HEK293 (cell line): ENCODE results near the gene GARIN5A.

Experiments
- CTCF ChIA-PET: fragments of 350-600 bp; formaldehyde crosslinking; extraction: SDS; loops from one replicate; lab custom pipeline; 2021; ENCODE audit warnings: antibody characterized with exemption; lab: Yijun Ruan, JAX
- POLR2A ChIA-PET: fragments of 300-600 bp; formaldehyde crosslinking; extraction: SDS; loops from one replicate; lab custom pipeline; 2020; ENCODE audit warnings: antibody characterized with exemption, inconsistent platforms; lab: Yijun Ruan, JAX
- H3K27ac ChIP-seq: fragments of 200-500 bp; sonication (Bioruptor generic); 2 replicates; pipeline ENCODE4 v1.5.1; 2014; ENCODE audit warnings: low read depth, low read length, control low read depth, inconsistent platforms; ENCODE audit errors: extremely low read depth
- H3K36me3 ChIP-seq, 2 experiments: fragments of 200-500 bp in 1 of 2; sonication (Bioruptor generic) in 1 of 2; 1 replicate in 1 of 2; 2 replicates in 1 of 2; pipeline ENCODE4 v1.5.1; 2014 to 2017; ENCODE audit warnings: inconsistent platforms in 2 of 2, low read length in 2 of 2; ENCODE audit not compliant: control insufficient read depth in 2 of 2, insufficient read depth in 1 of 2
- H3K4me1 ChIP-seq: fragments of 200-500 bp; sonication (Bioruptor generic); 2 replicates; pipeline ENCODE4 v1.5.1; 2014; ENCODE audit warnings: mild to moderate bottlenecking, low read length, inconsistent platforms; ENCODE audit not compliant: control insufficient read depth, insufficient read depth
- H3K4me3 ChIP-seq: 2 replicates; pipeline ENCODE4 v1.5.1; 2011; ENCODE audit warnings: low read depth, mild to moderate bottlenecking, control low read depth, low read length, moderate library complexity
- H3K9me3 ChIP-seq: fragments of 200-500 bp; sonication (Bioruptor generic); 2 replicates; pipeline ENCODE4 v1.5.1; 2014; ENCODE audit warnings: low read depth, low read length, inconsistent platforms; ENCODE audit not compliant: control insufficient read depth, insufficient read depth
- GLI4 ChIP-seq: fragments of 450-650 bp; formaldehyde crosslinking; IDR thresholded peaks from 2 replicates; pipeline ENCODE4 v1.5.1; 2016; ENCODE audit warnings: missing biosample characterization, missing genetic modification characterization
- KLF7 ChIP-seq: fragments of 450-650 bp; formaldehyde crosslinking; IDR thresholded peaks from 2 replicates; pipeline ENCODE4 v1.5.1; 2016; ENCODE audit warnings: missing biosample characterization, missing genetic modification characterization, borderline replicate concordance
- KLF9 ChIP-seq: fragments of 450-650 bp; formaldehyde crosslinking; IDR thresholded peaks from 2 replicates; pipeline ENCODE4 v1.5.1; 2016; ENCODE audit warnings: missing biosample characterization, missing genetic modification characterization, low read depth
- ZEB2 ChIP-seq: fragments of 450-650 bp; formaldehyde crosslinking; IDR thresholded peaks from 2 replicates; pipeline ENCODE4 v1.5.1; 2016; ENCODE audit warnings: missing biosample characterization, missing genetic modification characterization
- ZNF174 ChIP-seq: fragments of 450-650 bp; formaldehyde crosslinking; IDR thresholded peaks from 2 replicates; pipeline ENCODE4 v1.5.0; 2017; ENCODE audit warnings: missing biosample characterization, mild to moderate bottlenecking, missing genetic modification characterization
- ZNF2 ChIP-seq: fragments of 450-650 bp; formaldehyde crosslinking; IDR thresholded peaks from 2 replicates; pipeline ENCODE4 v1.5.1; 2016; ENCODE audit warnings: missing biosample characterization, missing genetic modification characterization
- ZNF223 ChIP-seq: fragments of 450-650 bp; formaldehyde crosslinking; IDR thresholded peaks from 2 replicates; pipeline ENCODE4 v1.5.1; 2016; ENCODE audit warnings: missing biosample characterization, missing genetic modification characterization
- ZNF394 ChIP-seq: fragments of 450-650 bp; formaldehyde crosslinking; IDR thresholded peaks from 2 replicates; pipeline ENCODE4 v1.5.1; 2016; ENCODE audit warnings: missing biosample characterization, missing genetic modification characterization, mild to moderate bottlenecking, moderate library complexity, borderline replicate concordance
- ZNF449 ChIP-seq: fragments of 450-650 bp; formaldehyde crosslinking; IDR thresholded peaks from 2 replicates; pipeline ENCODE4 v1.5.1; 2017; ENCODE audit warnings: missing biosample characterization, mild to moderate bottlenecking, missing genetic modification characterization, moderate library complexity
- ZSCAN16 ChIP-seq: fragments of 450-650 bp; formaldehyde crosslinking; IDR thresholded peaks from 2 replicates; pipeline ENCODE4 v1.5.1; 2016; ENCODE audit warnings: missing biosample characterization, missing genetic modification characterization
- TF ChIP-seq, protein P1 (sequence below): fragments of 450-650 bp; formaldehyde crosslinking; IDR thresholded peaks from 2 replicates; pipeline ENCODE4 v1.5.1; 2016; ENCODE audit warnings: missing biosample characterization, missing genetic modification characterization
- TF ChIP-seq, protein P2 (sequence below): fragments of 450-650 bp; formaldehyde crosslinking; IDR thresholded peaks from 2 replicates; pipeline ENCODE4 v1.5.1; 2016; ENCODE audit warnings: missing biosample characterization, missing genetic modification characterization
- TF ChIP-seq, protein P3 (sequence below): sonication (generic); formaldehyde crosslinking; IDR thresholded peaks from 2 replicates; pipeline ENCODE4 v1.8.1; 2022; ENCODE audit warnings: mild to moderate bottlenecking, moderate library complexity, missing genetic modification reagents
- TF ChIP-seq, protein P4 (sequence below): fragments of 450-650 bp; formaldehyde crosslinking; IDR thresholded peaks from 2 replicates; pipeline ENCODE4 v1.5.1; 2016; ENCODE audit warnings: missing biosample characterization, missing genetic modification characterization, low read depth
- TF ChIP-seq, protein P5 (sequence below): fragments of 450-650 bp; formaldehyde crosslinking; IDR thresholded peaks from 2 replicates; pipeline ENCODE4 v1.5.1; 2016; ENCODE audit warnings: missing biosample characterization, missing genetic modification characterization

Gene GARIN5A

DNA sequence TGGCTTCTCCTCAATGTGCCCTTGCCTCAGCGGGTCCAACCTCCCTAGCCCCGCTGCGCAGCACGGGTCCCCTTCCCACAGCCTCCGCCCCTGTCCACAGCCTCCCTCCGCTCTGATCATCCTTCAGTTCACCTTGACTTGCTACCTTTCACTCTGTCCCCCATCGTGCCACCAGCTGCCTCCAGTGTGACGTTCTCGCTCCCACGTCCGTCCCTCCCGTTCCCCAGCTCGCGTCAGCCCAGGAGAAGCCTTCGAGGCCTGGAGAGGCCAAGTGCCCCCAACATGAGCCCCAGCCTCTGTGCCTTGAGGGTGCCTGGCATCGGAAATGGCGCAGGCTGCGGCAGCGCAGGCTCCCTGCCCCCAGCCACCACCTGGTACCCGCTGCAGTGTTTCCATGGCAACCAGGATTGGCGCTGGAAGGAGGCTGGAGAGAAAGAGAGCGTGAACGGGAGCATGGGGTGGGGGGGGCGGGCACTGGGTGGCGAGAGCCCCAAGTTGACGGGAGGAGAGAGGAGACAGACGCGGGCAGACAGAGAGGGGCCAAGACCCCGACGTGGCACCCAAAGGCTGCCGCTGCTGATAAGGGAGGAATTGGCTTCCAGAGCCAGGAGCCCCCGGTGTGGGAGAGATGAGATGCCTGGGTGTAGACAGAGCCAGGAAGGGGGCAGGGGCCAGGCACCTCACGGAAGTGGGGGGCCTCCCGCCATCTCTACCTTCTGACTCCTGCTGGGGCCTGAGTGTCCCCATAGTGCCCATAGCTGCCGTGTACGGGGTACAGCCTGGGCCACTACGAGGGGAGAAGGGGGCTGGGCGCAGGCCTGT lies 37.9 kb upstream of the GARIN5A start:
- Histone ChIP-seq H3K27ac (no peak overlapping the region), H3K36me3 (peaks cover 0 to 9% of the 10 kb centered on the region in 2 experiments; a peak in 1 of 3 replicates), H3K4me3 (no peak overlapping the region)
- TF ChIP-seq ZNF2 (tag by site-specific recombination) (0 out of 2 replicates have a peak, but pooled peaks have one; percentile 33), ZNF449 (tag by site-specific recombination) (no peak), ZNF394 (no peak), ZNF223 (tag by site-specific recombination) (no peak), ZSCAN16 (tag by site-specific recombination) (no peak)
- TF ChIP-seq, protein P1, sequence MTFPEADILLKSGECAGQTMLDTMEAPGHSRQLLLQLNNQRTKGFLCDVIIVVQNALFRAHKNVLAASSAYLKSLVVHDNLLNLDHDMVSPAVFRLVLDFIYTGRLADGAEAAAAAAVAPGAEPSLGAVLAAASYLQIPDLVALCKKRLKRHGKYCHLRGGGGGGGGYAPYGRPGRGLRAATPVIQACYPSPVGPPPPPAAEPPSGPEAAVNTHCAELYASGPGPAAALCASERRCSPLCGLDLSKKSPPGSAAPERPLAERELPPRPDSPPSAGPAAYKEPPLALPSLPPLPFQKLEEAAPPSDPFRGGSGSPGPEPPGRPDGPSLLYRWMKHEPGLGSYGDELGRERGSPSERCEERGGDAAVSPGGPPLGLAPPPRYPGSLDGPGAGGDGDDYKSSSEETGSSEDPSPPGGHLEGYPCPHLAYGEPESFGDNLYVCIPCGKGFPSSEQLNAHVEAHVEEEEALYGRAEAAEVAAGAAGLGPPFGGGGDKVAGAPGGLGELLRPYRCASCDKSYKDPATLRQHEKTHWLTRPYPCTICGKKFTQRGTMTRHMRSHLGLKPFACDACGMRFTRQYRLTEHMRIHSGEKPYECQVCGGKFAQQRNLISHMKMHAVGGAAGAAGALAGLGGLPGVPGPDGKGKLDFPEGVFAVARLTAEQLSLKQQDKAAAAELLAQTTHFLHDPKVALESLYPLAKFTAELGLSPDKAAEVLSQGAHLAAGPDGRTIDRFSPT (tag by site-specific recombination), result no peak
- TF ChIP-seq, all 188 proteins: peak for 1
- Histone ChIP-seq H3K4me1 (peaks cover 5% of the 10 kb centered on the region), H3K9me3 (no peaks in the 10 kb centered on the region)
- POLR2A ChIA-PET, result no interaction called here
- CTCF ChIA-PET, result no interaction called here

DNA sequence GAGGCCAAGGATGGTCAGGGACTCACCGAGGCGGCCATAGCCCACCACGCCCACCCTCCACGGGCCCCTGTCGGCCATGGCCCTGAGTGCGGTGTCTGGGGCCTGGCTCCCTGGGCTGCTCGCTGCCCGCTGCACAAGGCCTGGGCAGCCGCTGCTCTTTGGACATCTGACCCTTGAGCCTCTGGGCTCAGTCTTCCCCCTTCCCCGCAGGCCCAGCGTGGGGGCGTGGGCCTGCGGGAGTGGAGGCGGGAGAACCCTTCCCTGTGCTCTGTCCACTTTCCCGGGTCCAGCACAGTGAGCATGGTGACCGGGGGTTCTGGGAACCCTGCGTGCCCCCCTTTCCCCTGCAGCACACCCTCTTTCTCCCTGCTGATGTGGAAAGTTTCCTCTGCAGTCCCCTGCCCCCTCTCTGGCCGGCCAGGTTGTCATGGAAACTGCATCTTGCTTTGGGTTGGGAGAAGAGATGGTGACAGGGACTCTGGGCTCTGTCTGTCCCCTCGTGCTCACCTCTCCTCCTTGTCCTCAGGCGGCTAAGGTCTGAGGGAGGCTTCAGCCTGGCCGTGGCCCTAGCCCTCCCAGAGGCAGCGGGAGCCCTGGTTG lies 37.2 kb upstream of the GARIN5A start, which contains the start of gene ASPDH:
Gene ASPDH, minus strand, starts transcription at position 168 of the 600 bp plus-strand sequence. Its CDS starts 90 bp downstream, at position 78.
- TF ChIP-seq ZEB2 (tag by site-specific recombination) (no peak), KLF7 (tag by site-specific recombination) (no peak), GLI4 (no peak), KLF9 (tag by site-specific recombination) (peak; percentile 44; the same call in 1 of the 2 replicates), ZNF174 (tag by site-specific recombination) (no peak)
- TF ChIP-seq, protein P2, sequence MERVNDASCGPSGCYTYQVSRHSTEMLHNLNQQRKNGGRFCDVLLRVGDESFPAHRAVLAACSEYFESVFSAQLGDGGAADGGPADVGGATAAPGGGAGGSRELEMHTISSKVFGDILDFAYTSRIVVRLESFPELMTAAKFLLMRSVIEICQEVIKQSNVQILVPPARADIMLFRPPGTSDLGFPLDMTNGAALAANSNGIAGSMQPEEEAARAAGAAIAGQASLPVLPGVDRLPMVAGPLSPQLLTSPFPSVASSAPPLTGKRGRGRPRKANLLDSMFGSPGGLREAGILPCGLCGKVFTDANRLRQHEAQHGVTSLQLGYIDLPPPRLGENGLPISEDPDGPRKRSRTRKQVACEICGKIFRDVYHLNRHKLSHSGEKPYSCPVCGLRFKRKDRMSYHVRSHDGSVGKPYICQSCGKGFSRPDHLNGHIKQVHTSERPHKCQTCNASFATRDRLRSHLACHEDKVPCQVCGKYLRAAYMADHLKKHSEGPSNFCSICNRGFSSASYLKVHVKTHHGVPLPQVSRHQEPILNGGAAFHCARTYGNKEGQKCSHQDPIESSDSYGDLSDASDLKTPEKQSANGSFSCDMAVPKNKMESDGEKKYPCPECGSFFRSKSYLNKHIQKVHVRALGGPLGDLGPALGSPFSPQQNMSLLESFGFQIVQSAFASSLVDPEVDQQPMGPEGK (tag by site-specific recombination), result no peak
- TF ChIP-seq, protein P3, sequence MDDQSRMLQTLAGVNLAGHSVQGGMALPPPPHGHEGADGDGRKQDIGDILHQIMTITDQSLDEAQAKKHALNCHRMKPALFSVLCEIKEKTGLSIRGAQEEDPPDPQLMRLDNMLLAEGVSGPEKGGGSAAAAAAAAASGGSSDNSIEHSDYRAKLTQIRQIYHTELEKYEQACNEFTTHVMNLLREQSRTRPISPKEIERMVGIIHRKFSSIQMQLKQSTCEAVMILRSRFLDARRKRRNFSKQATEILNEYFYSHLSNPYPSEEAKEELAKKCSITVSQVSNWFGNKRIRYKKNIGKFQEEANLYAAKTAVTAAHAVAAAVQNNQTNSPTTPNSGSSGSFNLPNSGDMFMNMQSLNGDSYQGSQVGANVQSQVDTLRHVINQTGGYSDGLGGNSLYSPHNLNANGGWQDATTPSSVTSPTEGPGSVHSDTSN (CRISPR knock-in tag), result no peak
- TF ChIP-seq, protein P4, sequence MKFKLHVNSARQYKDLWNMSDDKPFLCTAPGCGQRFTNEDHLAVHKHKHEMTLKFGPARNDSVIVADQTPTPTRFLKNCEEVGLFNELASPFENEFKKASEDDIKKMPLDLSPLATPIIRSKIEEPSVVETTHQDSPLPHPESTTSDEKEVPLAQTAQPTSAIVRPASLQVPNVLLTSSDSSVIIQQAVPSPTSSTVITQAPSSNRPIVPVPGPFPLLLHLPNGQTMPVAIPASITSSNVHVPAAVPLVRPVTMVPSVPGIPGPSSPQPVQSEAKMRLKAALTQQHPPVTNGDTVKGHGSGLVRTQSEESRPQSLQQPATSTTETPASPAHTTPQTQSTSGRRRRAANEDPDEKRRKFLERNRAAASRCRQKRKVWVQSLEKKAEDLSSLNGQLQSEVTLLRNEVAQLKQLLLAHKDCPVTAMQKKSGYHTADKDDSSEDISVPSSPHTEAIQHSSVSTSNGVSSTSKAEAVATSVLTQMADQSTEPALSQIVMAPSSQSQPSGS (tag by site-specific recombination), result no peak
- TF ChIP-seq, protein P5, sequence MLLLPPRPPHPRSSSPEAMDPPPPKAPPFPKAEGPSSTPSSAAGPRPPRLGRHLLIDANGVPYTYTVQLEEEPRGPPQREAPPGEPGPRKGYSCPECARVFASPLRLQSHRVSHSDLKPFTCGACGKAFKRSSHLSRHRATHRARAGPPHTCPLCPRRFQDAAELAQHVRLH (tag by site-specific recombination), result no peak
- H3K36me3 ChIP-seq, result peaks cover 0 to 7% of the 10 kb centered on the region in 2 experiments; a peak in 1 of 3 replicates
- peaks cover 5% of the 10 kb centered on the region for H3K4me1 ChIP-seq
- no peak within 1 kb of the TSS for H3K4me3 ChIP-seq
- H3K27ac ChIP-seq, result no peak within 1 kb of the TSS
- CTCF ChIA-PET, result interaction anchor here (2.6 kb wide), 1 partner anchor 24 kb away, joined by 11 read pairs; no protein-coding TSS in a partner anchor
- H3K9me3 ChIP-seq, result no peaks in the 10 kb centered on the region
- POLR2A ChIA-PET, result no interaction called here
